Fibroblast of the aortic adventitia (primary cell): ENCODE results near the gene PKNOX2. TPM values are rescaled to one million over a fixed set of nuclear protein-coding genes. Genes with fewer than 3 reads are reported as not detected.
A peak's percentile ranks its signal among the peaks of the same experiment; 100 is the strongest.
"Not testable (repeated sequence)": the region's sequence is repeated elsewhere in the genome, so short reads cannot be mapped to it uniquely, and the experiment has no call there.

ENCODE experiments used
- DNase-seq: peaks from one replicate; pipeline ENCODE4 v3.0.0-alpha.2; 2010; ENCODE audit warnings: low read depth
- H3K4me3 ChIP-seq: 2 replicates; pipeline ENCODE4 v1.5.1; 2011; ENCODE audit warnings: low read depth, mild to moderate bottlenecking, control low read depth, low read length, moderate library complexity
- total RNA-seq: library from RNA; depleted of rRNA; stranded (reverse); fragments of >200 nt; gene quantifications from 2 replicates; pipeline ENCODE4 v1.2.3, GENCODE V29; 2012; ENCODE audit warnings: low replicate concordance
- TF ChIP-seq, protein P1 (sequence below): IDR thresholded peaks from 2 replicates; pipeline ENCODE4 v1.5.1; 2011; ENCODE audit warnings: mild to moderate bottlenecking, low read length, control low read depth, inconsistent platforms; ENCODE audit not compliant: insufficient read depth

The PKNOX2 gene
- total RNA-seq, 1 donor, result 2.0 TPM

- no peak overlapping the region for H3K4me3 ChIP-seq
- TF ChIP-seq, protein P1, sequence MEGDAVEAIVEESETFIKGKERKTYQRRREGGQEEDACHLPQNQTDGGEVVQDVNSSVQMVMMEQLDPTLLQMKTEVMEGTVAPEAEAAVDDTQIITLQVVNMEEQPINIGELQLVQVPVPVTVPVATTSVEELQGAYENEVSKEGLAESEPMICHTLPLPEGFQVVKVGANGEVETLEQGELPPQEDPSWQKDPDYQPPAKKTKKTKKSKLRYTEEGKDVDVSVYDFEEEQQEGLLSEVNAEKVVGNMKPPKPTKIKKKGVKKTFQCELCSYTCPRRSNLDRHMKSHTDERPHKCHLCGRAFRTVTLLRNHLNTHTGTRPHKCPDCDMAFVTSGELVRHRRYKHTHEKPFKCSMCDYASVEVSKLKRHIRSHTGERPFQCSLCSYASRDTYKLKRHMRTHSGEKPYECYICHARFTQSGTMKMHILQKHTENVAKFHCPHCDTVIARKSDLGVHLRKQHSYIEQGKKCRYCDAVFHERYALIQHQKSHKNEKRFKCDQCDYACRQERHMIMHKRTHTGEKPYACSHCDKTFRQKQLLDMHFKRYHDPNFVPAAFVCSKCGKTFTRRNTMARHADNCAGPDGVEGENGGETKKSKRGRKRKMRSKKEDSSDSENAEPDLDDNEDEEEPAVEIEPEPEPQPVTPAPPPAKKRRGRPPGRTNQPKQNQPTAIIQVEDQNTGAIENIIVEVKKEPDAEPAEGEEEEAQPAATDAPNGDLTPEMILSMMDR, result no peak
These were observed 57.9 kb downstream of the PKNOX2 start for GRCh38 chr11:125222494-125222893.

DNA sequence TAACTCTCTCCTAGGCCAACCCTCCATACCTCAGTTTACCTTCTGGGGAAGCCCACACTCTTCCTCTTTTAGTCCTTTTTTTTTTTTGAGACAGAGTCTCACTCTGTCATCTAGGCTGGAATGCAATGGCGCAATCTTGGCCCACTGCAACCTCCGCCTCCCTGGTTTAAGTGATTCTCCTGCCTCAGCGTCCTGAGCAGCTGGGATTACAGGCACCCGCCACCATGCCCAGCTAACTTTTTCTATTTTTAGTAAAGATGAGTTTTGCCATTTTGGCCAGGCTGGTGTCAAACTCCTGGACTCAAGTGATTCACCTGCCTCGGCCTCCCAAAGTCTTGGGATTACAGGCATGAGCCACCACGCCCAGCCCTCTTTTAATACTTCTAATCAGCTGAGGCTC, 58.6 kb downstream of the PKNOX2 start:
- DNase-seq, result not testable (repeated sequence)

More at GRCh38 chr11:125222494-125222893, 57.9 kb downstream of the PKNOX2 start:
- no peak for DNase-seq

DNA sequence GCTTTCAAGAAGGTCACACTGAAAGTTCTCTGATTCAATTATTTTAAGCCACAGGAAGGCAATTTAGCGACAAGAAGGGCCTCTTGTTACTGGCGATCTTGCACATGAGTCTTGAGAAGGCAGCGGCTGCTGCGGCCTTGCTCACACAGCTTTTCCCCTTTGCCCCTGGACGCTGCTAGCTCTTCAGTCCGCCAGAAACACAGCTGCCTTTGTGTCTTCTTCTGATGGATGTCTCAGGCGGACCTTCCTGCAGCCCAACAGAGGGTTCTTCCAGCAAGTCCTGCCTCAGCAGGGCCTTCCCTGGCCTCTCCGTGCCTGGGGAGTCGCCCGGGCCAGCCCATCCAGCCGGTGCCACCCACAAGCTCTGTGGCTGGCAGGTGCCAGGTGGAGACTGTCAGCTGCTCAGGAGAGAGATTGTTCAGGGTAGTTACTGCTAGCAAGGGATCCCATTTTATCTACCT, 59.4 kb downstream of the PKNOX2 start:
- DNase-seq, result no peak
- TF ChIP-seq, protein P1, result no peak

More for the DNA sequence above, 58.6 kb downstream of the PKNOX2 start:
- H3K4me3 ChIP-seq, result not testable (repeated sequence)

DNA sequence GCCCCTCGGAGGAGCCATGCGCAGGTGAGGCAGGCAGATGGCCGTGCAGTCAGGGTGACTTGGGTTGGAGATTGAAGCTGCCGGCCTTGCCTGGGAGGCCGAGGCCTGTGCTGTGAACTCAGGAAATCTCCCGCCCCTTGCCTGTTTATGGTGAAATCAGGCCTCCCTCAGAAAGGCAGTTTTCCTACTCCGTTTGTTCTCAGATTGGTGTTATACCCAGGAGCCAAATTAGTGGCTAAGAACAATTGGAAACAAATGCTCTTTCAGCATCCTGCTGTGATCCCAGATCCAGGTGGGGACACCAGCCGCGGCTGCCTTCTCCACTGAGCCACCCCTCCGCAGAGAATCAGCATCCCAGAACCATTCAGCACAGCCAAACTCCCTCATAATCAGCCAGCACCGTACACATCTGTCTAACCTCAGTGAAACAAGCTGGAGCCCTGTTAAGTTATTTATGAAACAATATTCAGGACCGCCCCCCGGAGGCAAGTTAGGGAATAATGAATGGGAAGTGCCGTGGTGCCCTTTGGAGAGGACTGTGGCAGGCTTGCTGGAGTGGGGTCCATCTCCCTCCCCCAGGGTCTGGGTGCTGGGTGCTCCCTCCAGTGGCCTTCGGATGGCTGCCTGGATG, 60.0 kb downstream of the PKNOX2 start:
- H3K4me3 ChIP-seq, result no peak overlapping the region
- DNase-seq, result peak; percentile 72
- TF ChIP-seq, protein P1, result peak; percentile 55

More for the DNA sequence above, 59.4 kb downstream of the PKNOX2 start:
- no peak overlapping the region for H3K4me3 ChIP-seq

GRCh38 chr11:125225401-125225800, 60.9 kb downstream of the PKNOX2 start:
- TF ChIP-seq, protein P1, result no peak
- DNase-seq, result no peak
- H3K4me3 ChIP-seq, result no peak overlapping the region

- TF ChIP-seq, protein P1, result no peak
- DNase-seq, result no peak
- no peak overlapping the region for H3K4me3 ChIP-seq
These were observed 61.5 kb downstream of the PKNOX2 start for GRCh38 chr11:125226031-125226430.

- TF ChIP-seq, protein P1, result no peak
- no peak overlapping the region for H3K4me3 ChIP-seq
- no peak for DNase-seq
These were observed 62.2 kb downstream of the PKNOX2 start for GRCh38 chr11:125226706-125227105.
